Activated CD8-positive, alpha-beta memory T cell treated with anti-CD3 and anti-CD28 coated beads, Interleukin-2, amount 50 U/mL, for 1 hour (primary cell): ENCODE results near the gene HCAR3.
"Not testable (repeated sequence)": the region's sequence is repeated elsewhere in the genome, so short reads cannot be mapped to it uniquely, and the experiment has no call there.

ENCODE experiments used
- DNase-seq: peaks from one replicate; pipeline ENCODE4 v3.0.0-alpha.2; 2020; ENCODE audit errors: extremely low read depth

Gene HCAR3

GRCh38 chr12:122722387-122722786, 5.8 kb upstream of the HCAR3 start:
- no peak for DNase-seq

GRCh38 chr12:122721057-122721545, 4.5 kb upstream of the HCAR3 start:
- no peak for DNase-seq

GRCh38 chr12:122715211-122715610, 1.4 kb downstream of the HCAR3 start:
- not testable (repeated sequence) for DNase-seq

GRCh38 chr12:122713491-122714188, 3.0 kb downstream of the HCAR3 start:
- DNase-seq: not testable (repeated sequence)

- not testable (repeated sequence) for DNase-seq
Observed at GRCh38 chr12:122711266-122711665, 5.3 kb downstream of the HCAR3 start.

GRCh38 chr12:122710341-122710740, 6.3 kb downstream of the HCAR3 start:
- DNase-seq: not testable (repeated sequence)

- not testable (repeated sequence) for DNase-seq
Observed at GRCh38 chr12:122709287-122709686, 7.3 kb downstream of the HCAR3 start.

GRCh38 chr12:122703841-122704240, 12.8 kb downstream of the HCAR3 start:
- not testable (repeated sequence) for DNase-seq

- not testable (repeated sequence) for DNase-seq
Observed at GRCh38 chr12:122702890-122703611, 13.6 kb downstream of the HCAR3 start, which contains the start of gene HCAR2. TSS of gene HCAR2 (minus strand) at chr12:122703357. CDS start at chr12:122703283, 74 bp downstream.

- not testable (repeated sequence) for DNase-seq
Observed at GRCh38 chr12:122701481-122701880, 15.1 kb downstream of the HCAR3 start.

GRCh38 chr12:122700038-122700710, 16.4 kb downstream of the HCAR3 start:
- not testable (repeated sequence) for DNase-seq

- not testable (repeated sequence) for DNase-seq
Observed at GRCh38 chr12:122696922-122697321, 19.7 kb downstream of the HCAR3 start.

GRCh38 chr12:122691566-122691965, 25.0 kb downstream of the HCAR3 start:
- no peak for DNase-seq

GRCh38 chr12:122688291-122688690, 28.3 kb downstream of the HCAR3 start:
- no peak for DNase-seq

GRCh38 chr12:122687086-122687485, 29.5 kb downstream of the HCAR3 start:
- no peak for DNase-seq

GRCh38 chr12:122686538-122686937, 30.1 kb downstream of the HCAR3 start:
- no peak for DNase-seq

- no peak for DNase-seq
Observed at GRCh38 chr12:122684297-122684813, 32.3 kb downstream of the HCAR3 start.

- no peak for DNase-seq
Observed at GRCh38 chr12:122681814-122682213, 34.8 kb downstream of the HCAR3 start.

GRCh38 chr12:122680989-122681388, 35.6 kb downstream of the HCAR3 start:
- not testable (repeated sequence) for DNase-seq

- not testable (repeated sequence) for DNase-seq
Observed at GRCh38 chr12:122676781-122677180, 39.8 kb downstream of the HCAR3 start.

- not testable (repeated sequence) for DNase-seq
Observed at GRCh38 chr12:122676015-122676414, 40.6 kb downstream of the HCAR3 start.

- DNase-seq: no peak
Observed at GRCh38 chr12:122672515-122672914, 44.1 kb downstream of the HCAR3 start.
